GM18508 (cell line): ENCODE measurements around the gene RPS4Y2.

Source experiments
- ATAC-seq: cut with Tn5 transposase; IDR thresholded peaks from one replicate; pipeline ENCODE4 v1.9.1; 2021; ENCODE audit warnings: moderate number of reproducible peaks; ENCODE audit not compliant: insufficient read depth, unreplicated experiment

RPS4Y2 gene

GRCh38 chrY:20755808-20756207 lies at the start of gene RPS4Y2:
RPS4Y2 (plus strand) TSS chrY:20756108; CDS start chrY:20756164, 56 bp downstream.
- no peak for ATAC-seq

- no peak for ATAC-seq
These were observed 41.5 kb upstream of the RPS4Y2 start for GRCh38 chrY:20714391-20714790.

- no peak for ATAC-seq
These were observed 29.6 kb upstream of the RPS4Y2 start for GRCh38 chrY:20726184-20726907.

DNA sequence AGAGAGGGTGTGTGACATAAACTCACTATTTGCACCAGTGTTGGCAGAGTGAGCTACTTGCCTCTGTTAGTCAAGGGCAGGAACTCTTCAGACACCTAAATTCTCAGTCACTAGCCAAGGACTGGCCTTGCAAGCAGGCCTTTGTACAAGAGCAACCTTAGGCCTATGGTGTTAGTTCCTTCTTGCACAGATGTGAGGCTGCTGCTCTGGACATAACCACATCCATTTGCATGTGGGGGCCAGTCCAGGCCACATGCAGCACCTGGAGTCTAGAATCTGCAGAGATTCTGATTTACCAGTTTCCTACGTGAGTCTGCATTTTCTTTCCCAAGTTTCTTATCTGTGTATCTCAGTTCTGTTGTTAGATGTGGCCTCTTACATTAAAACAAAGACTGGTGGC lies 20.7 kb upstream of the RPS4Y2 start:
- ATAC-seq = no peak

DNA sequence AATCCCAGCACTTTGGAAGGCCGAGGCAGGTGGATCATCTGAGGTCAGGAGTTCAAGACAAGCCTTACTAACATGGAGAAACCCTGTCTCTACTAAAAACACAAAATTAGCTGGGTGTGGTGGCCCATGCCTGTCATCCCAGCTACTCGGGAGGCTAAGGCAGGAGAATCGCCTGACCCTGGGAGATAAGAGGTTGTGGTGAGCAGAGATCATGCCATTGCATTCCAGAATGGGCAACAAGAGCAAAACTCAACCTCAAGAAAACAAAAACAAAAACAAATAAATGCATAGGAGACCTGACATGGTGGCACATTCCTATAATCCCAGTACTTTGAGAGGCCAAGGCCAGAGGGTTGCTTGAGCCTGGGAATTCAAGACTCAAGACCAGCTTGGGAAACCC lies 16.1 kb upstream of the RPS4Y2 start:
- ATAC-seq = no peak

DNA sequence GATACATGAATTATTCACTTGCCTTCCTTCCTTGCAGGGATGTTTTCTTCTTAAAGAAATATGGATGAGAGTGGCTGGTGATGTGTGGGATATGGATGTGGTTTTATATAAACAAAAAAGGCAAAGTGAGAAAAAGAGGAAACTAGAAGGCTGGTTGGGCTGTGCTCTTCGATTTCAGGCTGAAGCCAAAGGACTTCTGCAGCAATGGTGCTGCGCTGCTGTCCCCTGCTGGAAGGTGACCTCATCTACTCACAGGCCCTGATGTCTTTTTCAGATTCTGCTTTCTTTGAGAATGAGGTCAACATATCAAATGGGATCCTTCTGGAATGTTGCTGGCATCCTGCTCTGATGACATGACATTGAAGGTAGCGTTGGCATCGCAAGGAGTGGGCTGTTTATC lies 15.3 kb upstream of the RPS4Y2 start:
- no peak for ATAC-seq

DNA sequence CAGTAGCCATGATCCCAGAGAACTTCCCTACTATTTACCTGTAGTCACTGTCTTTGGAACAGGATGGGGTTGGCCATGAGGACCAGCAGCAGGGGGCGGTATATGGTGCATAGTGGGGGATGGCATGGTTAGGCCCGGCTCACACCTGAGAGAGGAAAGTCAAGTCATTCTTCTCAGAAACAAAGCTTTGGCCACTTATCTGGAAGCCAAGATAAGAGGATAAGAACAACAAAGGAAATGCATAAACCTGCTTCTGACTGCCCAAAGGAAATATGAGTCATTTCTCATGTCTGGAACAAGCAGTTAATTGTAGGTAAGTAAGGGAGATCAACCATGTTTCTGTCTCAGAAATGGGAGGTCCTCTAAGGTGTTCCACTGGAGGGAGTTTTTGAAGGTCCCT lies 10.8 kb upstream of the RPS4Y2 start:
- ATAC-seq = no peak

DNA sequence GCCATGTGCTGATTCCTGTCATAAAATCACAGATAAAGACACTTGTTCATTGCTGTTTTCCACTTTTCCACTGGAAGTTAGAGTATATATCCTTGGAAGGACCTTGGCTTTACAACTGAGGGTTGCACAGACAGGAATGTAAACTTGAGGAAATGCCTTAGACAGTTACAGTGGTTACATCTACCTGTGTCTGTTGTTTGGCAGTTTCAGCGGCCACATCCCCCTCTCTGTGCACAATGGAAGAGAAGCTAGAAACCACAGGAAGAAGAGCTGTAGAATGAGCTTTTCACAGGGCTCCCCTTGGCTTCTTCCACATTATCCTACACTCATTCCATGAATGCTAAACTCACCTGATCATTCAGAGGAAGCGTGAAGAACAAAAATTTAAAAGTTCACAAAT lies 9.0 kb upstream of the RPS4Y2 start:
- no peak for ATAC-seq

- ATAC-seq = no peak
These were observed 8.0 kb downstream of the RPS4Y2 start for GRCh38 chrY:20763869-20764268.

- no peak for ATAC-seq
These were observed 9.2 kb downstream of the RPS4Y2 start for GRCh38 chrY:20765117-20765516.

- ATAC-seq = no peak
These were observed 14.8 kb downstream of the RPS4Y2 start for GRCh38 chrY:20770755-20771154.

DNA sequence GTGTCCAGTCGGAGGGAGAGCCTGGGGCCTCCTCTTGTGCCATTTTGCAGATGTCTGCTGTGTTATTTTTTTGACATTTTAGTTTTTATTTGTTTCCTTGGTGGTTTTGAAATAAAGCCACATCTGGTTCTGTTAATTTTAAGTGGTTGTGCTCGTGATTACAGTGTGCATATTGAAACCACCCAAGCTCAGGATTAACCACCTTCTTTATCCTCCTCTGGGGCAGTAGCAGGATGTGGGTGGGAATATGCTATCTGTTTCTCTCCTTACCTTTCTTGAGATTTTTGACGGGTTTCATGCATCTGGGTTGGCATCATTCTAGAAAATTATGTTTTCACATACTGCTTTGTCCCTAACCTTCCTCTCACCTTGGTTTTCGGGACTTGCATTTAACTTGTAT lies 20.2 kb downstream of the RPS4Y2 start:
- no peak for ATAC-seq

GRCh38 chrY:20780104-20780654 lies 24.3 kb downstream of the RPS4Y2 start:
- ATAC-seq = no peak

DNA sequence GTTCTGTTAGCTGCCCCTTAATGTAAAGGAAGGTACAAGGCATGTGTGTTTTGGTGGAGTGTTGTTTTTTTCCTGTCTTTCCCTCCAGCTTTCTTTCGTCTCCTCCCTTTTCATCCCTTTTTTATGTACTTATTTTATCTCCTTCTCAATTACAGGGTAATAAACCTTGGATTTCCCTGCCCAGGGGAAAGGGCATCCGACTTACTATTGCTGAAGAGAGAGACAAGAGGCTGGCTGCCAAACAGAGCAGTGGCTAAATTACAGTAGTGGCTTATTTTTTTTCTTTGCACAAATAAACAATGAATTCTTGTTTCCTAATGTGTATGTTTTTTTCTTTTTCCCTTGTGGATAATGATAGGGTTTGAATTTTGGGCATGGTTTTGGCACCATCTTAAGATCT lies 24.9 kb downstream of the RPS4Y2 start:
- no peak for ATAC-seq

- no peak for ATAC-seq
These were observed 25.5 kb downstream of the RPS4Y2 start for GRCh38 chrY:20781408-20781807.

DNA sequence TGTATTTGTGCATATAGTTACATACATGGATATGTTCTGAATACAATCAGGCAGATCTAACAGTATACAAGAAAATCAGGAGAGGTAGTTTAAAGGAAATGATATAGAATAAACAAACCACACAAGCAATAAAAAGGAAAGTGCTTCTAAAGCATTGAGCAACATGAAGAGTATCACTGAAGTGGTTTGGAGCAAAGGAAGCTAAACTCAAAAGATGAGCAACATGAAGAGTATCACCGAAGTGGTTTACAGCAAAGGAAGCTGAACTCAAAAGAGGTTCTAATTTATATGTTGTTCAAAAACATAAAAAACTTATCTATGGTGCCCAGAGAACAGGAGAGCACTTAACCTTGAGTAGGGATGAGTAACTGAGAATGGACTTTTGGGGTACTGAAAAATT lies 29.1 kb downstream of the RPS4Y2 start:
- no peak for ATAC-seq

DNA sequence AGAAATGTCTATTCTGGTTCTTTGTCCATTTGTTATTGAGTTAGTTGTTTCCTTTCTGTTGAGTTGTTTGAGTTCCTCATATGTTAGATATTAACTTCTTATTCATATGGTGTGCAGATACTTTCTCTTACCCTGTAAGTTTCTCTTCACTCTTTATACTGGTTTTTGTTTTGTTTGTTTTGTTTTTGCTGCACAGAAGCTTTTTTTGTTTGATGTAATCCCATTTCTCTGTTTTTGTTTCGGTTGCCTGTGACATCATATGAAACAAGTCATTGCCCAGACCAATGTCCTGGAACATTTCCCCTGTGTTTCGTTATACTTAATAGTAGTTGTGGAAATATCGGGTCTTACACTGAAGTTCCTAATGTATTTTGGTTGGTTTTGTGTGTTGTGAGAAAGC lies 31.2 kb downstream of the RPS4Y2 start:
- no peak for ATAC-seq

GRCh38 chrY:20798351-20799049 lies 42.6 kb downstream of the RPS4Y2 start:
- no peak for ATAC-seq

DNA sequence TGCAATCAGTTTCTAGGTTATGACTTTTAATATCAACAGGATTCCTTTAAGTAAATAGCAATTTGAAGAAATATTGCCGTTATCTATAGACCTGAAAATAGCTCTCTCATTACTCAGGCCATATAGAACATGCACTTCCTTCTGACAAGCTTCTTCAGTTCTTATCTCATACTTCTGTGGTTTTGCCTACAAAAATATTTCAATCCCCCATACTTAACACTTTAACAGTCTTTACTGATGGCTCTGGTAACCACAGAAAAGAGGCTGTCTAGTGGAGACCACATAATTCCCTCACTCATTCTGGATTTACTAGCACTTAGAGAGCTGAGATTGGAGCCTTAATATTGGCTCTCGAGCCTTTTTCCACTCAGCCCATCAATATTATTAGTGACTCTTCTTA lies 46.8 kb downstream of the RPS4Y2 start:
- no peak for ATAC-seq

DNA sequence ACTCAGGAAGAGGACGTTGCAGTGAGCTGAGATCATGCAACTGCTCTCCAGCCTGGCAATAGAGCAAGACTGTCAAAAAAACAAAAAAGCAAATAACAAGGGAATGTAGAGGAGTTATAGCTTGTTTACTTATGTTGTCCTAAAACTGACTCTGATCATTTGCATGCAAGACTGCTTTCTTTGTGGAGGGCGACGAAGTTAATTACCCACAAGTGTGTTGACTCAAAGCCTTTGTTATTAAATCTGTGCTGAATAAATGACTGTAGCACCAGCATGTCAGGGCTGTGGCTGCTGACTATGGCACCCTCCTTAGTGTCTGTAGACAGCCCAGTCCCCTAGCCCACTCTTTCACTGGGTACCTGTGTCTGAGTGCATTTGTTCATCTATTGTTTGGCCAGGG lies 50.3 kb downstream of the RPS4Y2 start:
- ATAC-seq = no peak

- ATAC-seq = no peak
These were observed 57.6 kb downstream of the RPS4Y2 start for GRCh38 chrY:20813459-20813858.

DNA sequence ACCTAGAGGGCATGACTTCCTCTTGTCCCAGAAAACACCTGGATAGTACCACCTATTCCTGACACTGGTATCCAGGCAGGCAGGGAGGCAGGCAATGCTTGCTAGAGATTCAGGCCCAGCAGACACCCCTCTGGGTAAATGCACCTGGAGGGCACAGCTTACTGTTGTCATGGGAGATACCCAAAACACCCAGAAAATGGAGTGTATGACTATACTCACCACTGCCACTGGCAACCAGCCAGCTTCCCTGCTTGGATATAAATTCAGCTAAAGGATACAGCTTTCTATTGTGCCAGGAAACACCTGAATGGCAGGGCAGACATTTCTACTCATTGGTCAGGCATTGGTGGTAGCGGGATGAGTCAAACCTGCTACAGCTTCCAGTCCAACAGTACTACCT lies 58.9 kb downstream of the RPS4Y2 start:
- no peak for ATAC-seq
